B cell (primary cell): Measurements from ENCODE around the gene PIM1. TPM values are rescaled to one million over a fixed set of nuclear protein-coding genes. Genes with fewer than 3 reads are reported as not detected.

Experiments
- ATAC-seq: fragments of 200-7000 bp; cut with Tn5 transposase; one replicate; pipeline ENCODE4 v1.10.0; 2021; ENCODE audit warnings: low read depth, mild to moderate bottlenecking, moderate number of reproducible peaks, moderate library complexity
- CTCF ChIA-PET: fragments of 350-600 bp; sonication (Branson Sonifier 250); formaldehyde crosslinking; loops from one replicate; lab custom pipeline; 2021; ENCODE audit warnings: antibody characterized with exemption, inconsistent platforms; lab: Charles Lee
- POLR2A ChIA-PET: fragments of 350-600 bp; sonication (Branson Sonifier 250); formaldehyde crosslinking; loops from one replicate; lab custom pipeline; 2021; ENCODE audit warnings: antibody characterized with exemption; lab: Charles Lee
- DNase-seq: peaks from one replicate; pipeline ENCODE4 v3.0.0; 2013
- H2AFZ ChIP-seq: 2 replicates; pipeline ENCODE4 v1.6.1; 2012; ENCODE audit warnings: mild to moderate bottlenecking, low read depth, low read length; ENCODE audit not compliant: insufficient read depth, poor library complexity, severe bottlenecking
- H3K27ac ChIP-seq, 2 donors: 1 replicate in 1 of 2; 2 replicates in 1 of 2; pipeline ENCODE4 v1.5.1; 2012 to 2013; ENCODE audit warnings: low read length in 2 of 2, mild to moderate bottlenecking in 2 of 2, moderate library complexity in 1 of 2
- H3K27me3 ChIP-seq, 4 experiments: fragments of 200-600 bp in 1 of 4; sonication (generic) in 1 of 4; replicated peaks in 1 of 4; 1 replicate in 2 of 4; 2 replicates in 2 of 4; pipeline versions ENCODE4 v1.6.1 to v1.7.0; 2013 to 2016; ENCODE audit warnings: low read length in 3 of 4, mild to moderate bottlenecking in 2 of 4, mixed read lengths in 1 of 4, moderate library complexity in 1 of 4; ENCODE audit not compliant: insufficient read depth in 4 of 4, control insufficient read depth in 3 of 4; ENCODE audit errors: control extremely low read depth in 1 of 4
- H3K36me3 ChIP-seq, 2 experiments: replicated peaks in 1 of 2; 1 replicate in 1 of 2; 2 replicates in 1 of 2; pipeline versions ENCODE4 v1.6.1 to v1.7.1; 2013; ENCODE audit warnings: low read length in 1 of 2; ENCODE audit not compliant: insufficient read depth in 2 of 2, control insufficient read depth in 1 of 2; ENCODE audit errors: control extremely low read depth in 1 of 2, extremely low read depth in 1 of 2
- H3K4me1 ChIP-seq, 2 donors: fragments of 200-600 bp in 1 of 2; sonication (generic) in 1 of 2; 1 replicate in 1 of 2; 2 replicates in 1 of 2; pipeline versions ENCODE4 v1.5.1 to v1.6.1; 2013 to 2017; ENCODE audit warnings: low read length in 2 of 2; ENCODE audit not compliant: control insufficient read depth in 2 of 2, insufficient read depth in 2 of 2
- H3K4me2 ChIP-seq: replicated peaks from 2 replicates; pipeline ENCODE3; 2012; ENCODE audit warnings: mild to moderate bottlenecking, low read depth, low read length; ENCODE audit not compliant: poor library complexity, severe bottlenecking
- H3K4me3 ChIP-seq, 5 experiments: fragments of 200-600 bp in 1 of 5; sonication (generic) in 1 of 5; 1 replicate in 3 of 5; 2 replicates in 2 of 5; pipeline versions ENCODE4 v1.5.1 to v1.7.0; 2011 to 2016; ENCODE audit warnings: low read length in 4 of 5, mild to moderate bottlenecking in 4 of 5, low read depth in 2 of 5, control low read depth in 1 of 5, moderate library complexity in 1 of 5; ENCODE audit not compliant: insufficient read depth in 1 of 5; ENCODE audit errors: control extremely low read depth in 1 of 5, extremely low read depth in 1 of 5
- H3K79me2 ChIP-seq: fragments of 200-600 bp; sonication (generic); one replicate; pipeline ENCODE4 v1.6.0; 2016; ENCODE audit warnings: low read length; ENCODE audit not compliant: control insufficient read depth, insufficient read depth
- H3K9ac ChIP-seq: fragments of 200-600 bp; sonication (generic); 2 replicates; pipeline ENCODE4 v1.6.1; 2017; ENCODE audit warnings: mild to moderate bottlenecking, low read length, moderate library complexity
- H3K9me3 ChIP-seq, 3 donors: one replicate each; pipeline versions ENCODE4 v1.6.1 to v1.7.1; 2013; ENCODE audit warnings: low read length in 2 of 3; ENCODE audit not compliant: control insufficient read depth in 2 of 3, insufficient read depth in 1 of 3; ENCODE audit errors: control extremely low read depth in 1 of 3
- H4K20me1 ChIP-seq: 2 replicates; pipeline ENCODE4 v1.6.0; 2012; ENCODE audit warnings: mild to moderate bottlenecking, low read length; ENCODE audit not compliant: insufficient read depth, control insufficient read depth, poor library complexity, severe bottlenecking
- H3K27ac Mint-ChIP-seq: one replicate; pipeline ENCODE4 v1.8.0; 2021; ENCODE audit warnings: mixed read lengths
- H3K27me3 Mint-ChIP-seq: one replicate; pipeline ENCODE4 v1.8.0; 2021; ENCODE audit warnings: mixed read lengths
- H3K4me1 Mint-ChIP-seq: one replicate; pipeline ENCODE4 v1.8.0; 2021; ENCODE audit warnings: mixed read lengths
- H3K4me3 Mint-ChIP-seq: one replicate; pipeline ENCODE4 v1.8.0; 2021; ENCODE audit warnings: mixed read lengths
- H3K9me3 Mint-ChIP-seq: one replicate; pipeline ENCODE4 v1.8.0; 2022; ENCODE audit warnings: mixed read lengths; ENCODE audit not compliant: insufficient read depth
- CTCF ChIP-seq: fragments of 200-600 bp; IDR thresholded peaks from one replicate; pipeline ENCODE4 v1.8.0; 2022; ENCODE audit warnings: antibody characterized with exemption, mild to moderate bottlenecking
- EZH2 ChIP-seq: IDR thresholded peaks from 2 replicates; pipeline ENCODE4 v1.6.1; 2012; ENCODE audit warnings: borderline replicate concordance, low read depth, mild to moderate bottlenecking, moderate library complexity, low read length; ENCODE audit not compliant: insufficient read depth, poor library complexity, severe bottlenecking
- WGBS: methylation state at CpG from one replicate; pipeline ENCODE4 v1.1.5; 2013; ENCODE audit warnings: missing lambda C conversion rate; ENCODE audit not compliant: insufficient coverage; 5-methylcytosine and 5-hydroxymethylcytosine counted together
- intact Hi-C: fragments of 100-400 bp; cut with micrococcal nuclease; formaldehyde crosslinking; loops from one replicate; pipeline ENCODE4 v1.10.0; 2022
- polyA plus RNA-seq: library from polyadenylated mRNA; depleted of rRNA; stranded (reverse); fragments of >200 nt; gene quantifications from 2 replicates; pipeline ENCODE4 v1.2.3, GENCODE V29; 2012
- total RNA-seq, 2 donors: library from RNA; stranded (reverse); fragments of 120-200 nt in 1 of 2; gene quantifications; 1 replicate in 1 of 2; 2 replicates in 1 of 2; pipeline versions ENCODE4 v1.2.3 to v1.2.4, GENCODE V29; 2013 to 2022

PIM1 gene
- total and polyA plus RNA-seq, 2 donors (not counting 1 experiment from before 2014, with no cell fraction given) = 13.6 to 102 TPM

- Mint-ChIP-seq H3K4me3 (no peak overlapping the region), H3K4me1 (peaks cover 13% of the 10 kb centered on the region), H3K27ac (no peak overlapping the region), H3K27me3 (no peaks in the 10 kb centered on the region), H3K9me3 (no peaks in the 10 kb centered on the region)
- H4K20me1 ChIP-seq = no peaks in the 10 kb centered on the region
- 100% methylated on average over 1 of the region's 7 CpGs for WGBS
- H3K4me2 ChIP-seq = no peak overlapping the region
- intact Hi-C loops = no loop called here
- POLR2A ChIA-PET = no interaction called here
- no peaks in the 10 kb centered on the region for H3K9me3 ChIP-seq
- CTCF ChIA-PET = interaction anchor here (12.4 to 17.8 kb wide), 3 partner anchors 26 to 178 kb away, joined by 199 to 587 read pairs (median 321); partner anchors contain the start of gene PIM1
- no peaks in the 10 kb centered on the region for H3K79me2 ChIP-seq
- no peak overlapping the region for H3K27ac ChIP-seq
- no peaks in the 10 kb centered on the region for H3K36me3 ChIP-seq
- H3K27me3 ChIP-seq = no peaks in the 10 kb centered on the region
- no peak overlapping the region for H3K4me3 ChIP-seq
- TF ChIP-seq EZH2 (no peak), CTCF (no peak)
- no peak overlapping the region for H2AFZ ChIP-seq
- H3K4me1 ChIP-seq = peaks cover 5 to 9% of the 10 kb centered on the region in 2 donors
- H3K9ac ChIP-seq = no peak overlapping the region
- DNase-seq (no peak), ATAC-seq (no peak)
Measured at GRCh38 chr6:37202788-37203491, 33.0 kb downstream of the PIM1 start.

GRCh38 chr6:37204014-37204751, 34.2 kb downstream of the PIM1 start:
- 94% methylated on average over 4 of the region's 7 CpGs for WGBS
- Mint-ChIP-seq H3K4me3 (no peak overlapping the region), H3K27me3 (no peaks in the 10 kb centered on the region), H3K27ac (no peak overlapping the region), H3K9me3 (no peaks in the 10 kb centered on the region), H3K4me1 (peaks cover 17% of the 10 kb centered on the region)
- ChIA-PET POLR2A (no interaction called here), CTCF (interaction anchor here (1.0 to 17.8 kb wide), 4 partner anchors 27 to 319 kb away, joined by 3 to 587 read pairs (median 260); partner anchors contain the start of genes C6orf89 and PIM1)
- ATAC-seq (no peak), DNase-seq (no peak)
- Histone ChIP-seq H3K27ac (no peak overlapping the region), H3K9me3 (no peaks in the 10 kb centered on the region), H2AFZ (no peak overlapping the region), H3K27me3 (no peaks in the 10 kb centered on the region), H3K79me2 (no peaks in the 10 kb centered on the region), H3K4me3 (no peak overlapping the region), H3K36me3 (no peaks in the 10 kb centered on the region), H3K4me2 (no peak overlapping the region), H3K9ac (no peak overlapping the region), H4K20me1 (no peaks in the 10 kb centered on the region), H3K4me1 (peaks cover 6 to 12% of the 10 kb centered on the region in 2 donors)
- intact Hi-C loops = no loop called here
- TF ChIP-seq CTCF (no peak), EZH2 (no peak)
